ENCODE results near the gene CRELD2. TPM values are rescaled to one million over a fixed set of nuclear protein-coding genes. Genes with fewer than 3 reads are reported as not detected.

CRELD2 gene
- total and polyA plus RNA-seq, 2 of the 13 experiments (the other 11 are each of a cell fraction or from before 2014, with no cell fraction given): 17.2 to 44.7 TPM

GRCh38 chr22:49905465-49905864 lies 13.0 kb upstream of the CRELD2 start:
- no peak for ATAC-seq
- FAIRE-seq: no peak
- H3K27me3 ChIP-seq (ENCODE audit: control insufficient read depth in 1 of 2, insufficient read depth in 2 of 2, low read length in 2 of 2): no peaks in the 10 kb centered on the region
- H2AFZ ChIP-seq (ENCODE audit: low read length): no peak overlapping the region
- peaks cover 6% of the 10 kb centered on the region for H3K4me1 ChIP-seq (ENCODE audit: insufficient read depth, low read length)
- in situ Hi-C loops (cut with HindIII; ENCODE audit: extremely low pct_ligation_motif_present, low pct_unique_long_range_greater_than_20kb) (no loop called here), intact Hi-C loops (cut with micrococcal nuclease; ENCODE audit: unreplicated experiment) (no loop called here)
- H4K20me1 ChIP-seq (ENCODE audit: insufficient read depth, low read length): peaks cover 3% of the 10 kb centered on the region; the same call in 1 of the 2 replicates
- no peak overlapping the region for H3K4me3 ChIP-seq (replicated peaks in 1 of 3; ENCODE audit: insufficient read depth in 1 of 3, low read depth in 2 of 3, low read length in 3 of 3)
- TF ChIP-seq ZNF432 (CRISPR knock-in tag; IDR thresholded peaks at IDR 0.05; ENCODE audit: borderline replicate concordance) (no peak), ZFAT (CRISPR knock-in tag; conservative IDR thresholded peaks at IDR 0.05) (no peak), CREB3 (CRISPR knock-in tag; IDR thresholded peaks at IDR 0.05) (no peak), ARNT (IDR thresholded peaks at IDR 0.05) (no peak), TEAD3 (CRISPR knock-in tag; optimal IDR thresholded peaks at IDR 0.05; ENCODE audit: borderline replicate concordance) (no peak), MLXIP (CRISPR knock-in tag; IDR thresholded peaks at IDR 0.05; ENCODE audit: borderline replicate concordance) (no peak), GPN1 (CRISPR knock-in tag; IDR thresholded peaks at IDR 0.05; ENCODE audit: borderline replicate concordance) (no peak), DRAP1 (CRISPR knock-in tag; IDR thresholded peaks at IDR 0.05) (no peak)
- peaks cover 7 to 29% of the 10 kb centered on the region in 2 experiments; a peak in 4 of 5 replicates for H3K36me3 ChIP-seq (replicated peaks in 1 of 2; ENCODE audit: control insufficient read depth in 1 of 2, insufficient read depth in 2 of 2, low read length in 2 of 2)
- no peak for DNase-seq (ENCODE audit: low spot score)
- H3K4me2 ChIP-seq (ENCODE audit: low read depth, low read length): no peak overlapping the region
- BruUV-seq (replicated peaks): no TSS peak
- ChIA-PET POLR2A (no interaction called here), CTCF (ENCODE audit: low intra/inter-chr PET ratio, low total read pairs) (no interaction called here)
- no peak overlapping the region for H3K27ac ChIP-seq (ENCODE audit: extremely low read length, insufficient read depth, low read length)
- no peaks in the 10 kb centered on the region for H3K79me2 ChIP-seq (ENCODE audit: insufficient read depth, low read length)
- 96% methylated on average over 17 of the region's 18 CpGs for WGBS (ENCODE audit: low lambda C conversion rate)
- H3K9me3 ChIP-seq (ENCODE audit: low read length): no peaks in the 10 kb centered on the region
- H3K9ac ChIP-seq (ENCODE audit: insufficient read depth, low read depth, low read length): no peak overlapping the region

All from HepG2 (cell line).